Measurements from ENCODE around the gene TSPAN13.

GRCh38 chr7:16774986-16775385 lies 21.4 kb downstream of the TSPAN13 start:
- TF ChIP-seq CTCF (IDR thresholded peaks at IDR 0.05; ENCODE audit: insufficient read depth, low read depth, low read length) (no peak), EZH2 (IDR thresholded peaks at IDR 0.05; ENCODE audit: insufficient read depth, low read length) (no peak)
